ENCODE measurements around the gene DDX3X.
"Not testable (repeated sequence)": the region's sequence is repeated elsewhere in the genome, so short reads cannot be mapped to it uniquely, and the experiment has no call there.

The DDX3X gene

DNA sequence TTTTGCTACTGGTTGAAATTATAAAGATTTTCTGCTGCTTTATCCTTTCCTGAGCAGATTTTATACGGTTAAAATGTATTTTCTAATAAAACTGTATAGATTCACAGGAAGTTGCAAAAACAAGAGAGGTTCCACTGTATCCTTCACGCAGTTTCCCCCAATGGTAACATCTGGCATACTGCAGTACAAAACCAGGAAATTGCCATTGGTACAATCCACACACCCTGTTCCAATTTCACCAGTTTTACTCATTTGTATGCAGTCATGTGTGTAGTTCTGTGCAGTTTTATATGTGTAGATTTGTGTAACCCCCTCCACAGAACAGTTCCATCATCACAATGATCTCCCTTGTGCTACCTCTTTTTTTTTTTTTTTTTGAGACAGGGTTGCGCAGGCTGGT, 20.0 kb downstream of the DDX3X start:
- no peak for DNase-seq (ENCODE audit: insufficient read length, low spot score)
- FAIRE-seq = no peak

DNA sequence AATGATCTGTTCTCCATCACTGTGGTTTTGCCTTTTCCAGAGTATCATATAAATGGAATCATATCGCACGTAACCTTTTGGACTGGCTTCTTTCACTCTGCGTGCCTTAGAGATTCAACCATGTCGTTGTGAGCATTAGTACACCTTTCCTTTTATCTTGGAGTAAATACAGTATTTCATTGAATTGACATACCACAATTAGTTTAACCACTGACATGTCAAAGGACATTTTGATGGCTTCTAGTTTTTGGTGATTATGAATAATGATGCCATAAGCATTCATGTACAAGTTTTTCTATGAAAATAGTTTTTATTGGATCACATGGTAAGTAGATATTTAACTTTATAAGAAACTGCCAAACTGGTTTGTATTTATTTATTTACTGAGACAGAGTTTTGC, 35.2 kb downstream of the DDX3X start:
- FAIRE-seq (no peak), DNase-seq (ENCODE audit: insufficient read length, low spot score) (no peak)

- not testable (repeated sequence) for FAIRE-seq; DNase-seq (ENCODE audit: insufficient read length, low spot score)
Measured at GRCh38 chrX:41371575-41371974, 37.6 kb downstream of the DDX3X start.

GRCh38 chrX:41373989-41374606, 40.1 kb downstream of the DDX3X start:
- FAIRE-seq (no peak), DNase-seq (ENCODE audit: insufficient read length, low spot score) (no peak)

DNA sequence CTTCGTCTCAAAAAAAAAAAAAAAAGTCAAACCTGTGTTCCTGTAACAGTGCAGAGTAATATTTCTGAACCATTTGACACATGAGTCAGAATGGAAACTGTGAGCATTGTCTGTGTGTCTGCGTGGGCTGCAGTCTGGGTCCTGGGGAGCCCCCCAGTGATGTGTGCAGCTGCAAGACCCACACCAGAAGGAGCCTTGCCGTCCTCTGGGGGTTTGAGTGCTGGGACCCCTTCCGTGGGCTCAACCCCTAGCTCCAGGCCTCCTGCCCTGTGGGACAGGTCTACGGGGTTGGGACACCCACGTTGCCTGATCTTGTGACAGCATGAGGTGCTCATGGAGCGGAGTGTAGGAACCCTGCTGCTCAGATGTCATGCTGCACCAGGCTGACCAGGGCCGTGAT, 43.7 kb downstream of the DDX3X start:
- DNase-seq (ENCODE audit: insufficient read length, low spot score) = no peak
- no peak for FAIRE-seq

DNA sequence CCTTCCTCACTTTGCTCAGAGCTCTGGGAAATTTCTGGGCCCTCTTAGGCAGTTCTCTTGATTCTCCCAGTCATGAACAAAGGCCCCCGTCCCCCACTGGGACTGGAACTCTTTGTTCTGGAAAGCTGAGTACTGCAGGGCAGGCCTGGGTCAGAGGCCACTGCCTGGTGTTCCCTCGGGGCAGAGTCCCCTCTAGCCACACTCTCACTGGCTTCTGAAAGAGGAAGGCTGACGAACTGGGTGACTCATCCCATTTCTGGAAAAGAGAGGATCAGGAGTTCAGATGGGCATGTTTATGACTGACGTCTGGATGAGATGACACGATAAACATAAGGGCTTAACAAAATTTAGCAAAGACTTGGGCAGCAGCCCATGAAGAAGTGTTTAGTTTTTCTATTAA, 47.7 kb downstream of the DDX3X start:
- FAIRE-seq (no peak), DNase-seq (ENCODE audit: insufficient read length, low spot score) (no peak)

GRCh38 chrX:41382714-41383645, 49.0 kb downstream of the DDX3X start:
- FAIRE-seq (no peak), DNase-seq (ENCODE audit: insufficient read length, low spot score) (no peak)

DNA sequence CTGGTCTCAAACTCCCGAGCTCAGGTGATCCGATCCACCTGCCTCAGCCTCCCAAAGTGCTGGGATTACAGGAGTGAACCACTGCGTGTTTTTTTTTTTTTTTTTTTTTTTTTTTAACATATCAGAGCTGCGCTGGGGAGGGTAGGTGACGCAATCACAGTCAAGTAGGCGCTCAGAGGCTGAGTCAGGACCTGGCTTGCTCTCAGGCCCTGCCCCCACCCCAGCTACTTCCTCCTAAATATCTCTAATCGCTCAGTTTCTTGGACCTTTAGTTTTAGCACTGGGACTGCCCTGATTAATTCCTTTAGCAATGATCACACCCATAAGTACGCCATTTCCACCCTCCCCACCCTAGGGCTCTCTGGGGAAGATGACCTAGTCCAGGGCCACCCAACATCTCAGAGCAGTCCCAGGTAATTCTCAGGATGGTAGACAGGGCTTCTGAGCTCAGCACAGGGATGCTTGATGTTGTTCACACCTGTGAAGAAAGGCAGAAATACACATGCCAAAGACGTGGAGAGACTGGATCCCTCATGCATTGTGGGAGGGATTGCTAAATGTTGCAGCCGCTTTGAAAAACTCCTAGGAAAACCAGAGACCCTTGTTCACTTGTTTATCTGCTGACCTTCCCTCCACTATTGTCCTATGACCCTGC, 50.2 kb downstream of the DDX3X start:
- FAIRE-seq (no peak), DNase-seq (ENCODE audit: insufficient read length, low spot score) (no peak)

DNA sequence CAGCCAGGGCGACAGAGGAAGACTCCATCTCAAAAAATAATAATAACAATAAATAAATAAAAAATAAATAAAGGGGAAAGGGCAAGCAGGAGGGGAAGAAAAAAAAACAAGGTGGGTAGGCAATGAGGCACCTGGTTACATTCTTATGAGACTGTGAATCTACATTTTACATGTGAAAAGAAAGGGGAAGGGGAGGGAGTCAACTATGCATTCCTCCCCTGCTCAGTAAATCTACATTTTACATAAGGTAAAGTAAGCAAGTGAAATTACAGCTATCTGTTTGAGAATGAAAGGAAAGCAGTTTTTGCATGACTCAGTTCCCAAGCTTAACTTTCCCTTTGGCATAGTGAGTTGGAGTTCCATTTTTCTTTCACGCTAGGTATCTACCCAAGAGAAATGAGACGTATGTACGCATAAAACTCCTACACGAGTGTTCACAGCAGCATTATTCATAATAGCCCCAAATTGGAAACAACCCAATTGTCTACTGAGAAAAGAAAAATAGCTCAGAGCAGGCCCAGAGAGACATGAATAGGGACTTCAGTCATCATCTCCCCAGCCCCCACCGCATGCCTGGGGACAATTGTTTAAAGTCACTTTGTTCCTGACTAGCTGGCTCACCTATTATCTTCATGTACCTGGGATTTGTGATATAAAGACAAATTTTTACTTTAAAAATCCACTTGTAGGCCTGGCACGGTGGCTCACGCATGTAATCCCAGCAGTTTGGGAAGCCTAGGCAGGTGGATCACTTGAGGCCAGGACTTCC, 52.4 kb downstream of the DDX3X start:
- FAIRE-seq = no peak
- no peak for DNase-seq (ENCODE audit: insufficient read length, low spot score)

DNA sequence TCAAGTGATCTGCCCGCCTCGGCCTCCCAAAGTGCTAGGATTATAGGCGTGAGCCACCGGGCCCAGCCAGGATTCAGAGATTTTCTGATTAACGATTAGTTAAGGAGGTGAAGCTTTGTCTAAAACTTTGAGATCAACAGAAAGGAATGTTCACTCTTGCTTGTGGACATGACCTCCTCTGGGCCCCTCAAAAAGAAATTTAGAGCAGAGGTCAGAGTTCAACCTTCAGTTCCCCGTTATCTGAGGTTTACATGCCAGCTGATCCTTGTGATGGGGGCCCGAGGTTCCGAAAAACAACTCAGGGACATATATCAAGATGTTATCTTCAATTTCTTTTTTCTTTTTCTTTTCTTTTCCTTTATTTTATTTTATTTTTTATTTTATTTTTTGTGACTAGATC, 54.6 kb downstream of the DDX3X start:
- FAIRE-seq (no peak), DNase-seq (ENCODE audit: insufficient read length, low spot score) (no peak)

DNA sequence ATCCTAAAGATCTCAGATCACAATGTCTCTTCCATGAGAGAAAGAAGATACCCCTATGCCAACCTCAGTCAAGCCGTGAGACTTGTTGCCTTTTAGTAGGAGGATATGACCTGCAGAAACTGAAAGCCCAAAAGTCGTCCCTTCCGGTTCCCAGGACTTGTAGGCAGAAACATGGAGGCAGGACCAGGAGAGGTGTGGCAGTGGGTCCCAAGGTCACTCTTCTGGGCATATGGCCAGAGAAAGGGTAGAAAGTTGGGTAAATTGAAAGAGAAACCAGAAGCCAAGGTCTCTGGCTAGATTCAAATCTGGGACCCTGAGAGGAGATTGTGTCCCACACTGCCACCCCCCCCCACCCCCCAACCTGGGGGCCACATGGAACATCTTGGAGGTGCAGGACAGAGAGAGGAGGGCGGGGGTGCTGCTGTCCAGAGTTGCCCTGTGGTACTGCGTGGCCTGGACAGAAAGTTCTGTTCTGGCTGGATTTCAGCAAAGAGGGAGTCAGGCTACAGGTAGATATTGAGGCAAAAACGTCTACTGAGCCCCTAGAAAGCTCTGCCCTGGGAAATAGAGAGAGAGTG, 55.4 kb downstream of the DDX3X start:
- DNase-seq (ENCODE audit: insufficient read length, low spot score) = no peak
- no peak for FAIRE-seq

GRCh38 chrX:41390576-41390975, 56.6 kb downstream of the DDX3X start:
- not testable (repeated sequence) for DNase-seq (ENCODE audit: insufficient read length, low spot score); FAIRE-seq

DNA sequence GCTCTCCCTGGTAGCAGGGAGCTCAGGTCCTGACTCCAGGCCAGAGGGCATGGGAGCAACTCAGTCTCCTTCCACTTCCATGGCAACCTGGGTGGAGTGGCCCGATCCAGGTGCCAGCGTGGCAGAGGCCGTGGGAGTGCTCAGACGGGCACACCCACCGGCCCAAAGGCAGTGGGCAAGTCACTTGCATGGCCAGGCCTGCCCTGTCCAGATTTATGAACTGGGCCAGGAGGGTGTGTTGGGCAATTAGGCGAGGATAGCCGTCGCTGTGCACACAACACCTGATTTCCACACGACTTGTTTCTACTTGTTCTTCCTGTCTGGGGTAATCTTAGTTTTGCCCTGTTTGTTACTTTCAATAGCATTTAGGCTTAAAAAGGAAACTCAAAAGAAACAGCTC, 57.6 kb downstream of the DDX3X start:
- no peak for FAIRE-seq

GRCh38 chrX:41394293-41394692, 60.3 kb downstream of the DDX3X start:
- FAIRE-seq = no peak
- DNase-seq (ENCODE audit: insufficient read length, low spot score) = no peak

More for the DNA sequence above, 57.6 kb downstream of the DDX3X start:
- no peak for DNase-seq (ENCODE audit: insufficient read length, low spot score)

GRCh38 chrX:41397219-41397618, 63.3 kb downstream of the DDX3X start:
- no peak for FAIRE-seq

DNA sequence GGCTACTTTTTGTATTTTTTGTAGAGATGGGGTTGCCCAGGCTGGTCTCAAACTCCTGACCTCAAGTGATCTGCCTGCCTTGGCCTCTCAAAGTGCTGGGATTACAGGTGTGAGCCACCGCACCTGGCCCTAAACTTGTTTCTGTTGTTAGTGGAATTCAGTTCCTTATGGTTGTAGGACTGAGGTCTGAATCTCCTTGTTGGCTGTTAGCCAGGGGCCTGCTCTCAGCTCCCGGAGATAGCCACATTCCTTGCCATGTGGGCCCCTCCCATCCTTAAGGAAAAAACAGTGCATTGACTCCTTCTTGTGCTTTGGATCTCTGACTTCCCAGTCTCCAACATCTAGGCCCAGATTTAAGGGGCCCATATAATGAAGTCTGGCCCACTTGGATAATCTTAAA, 63.8 kb downstream of the DDX3X start:
- DNase-seq (ENCODE audit: insufficient read length, low spot score) = no peak
- no peak for FAIRE-seq

More at GRCh38 chrX:41397219-41397618, 63.3 kb downstream of the DDX3X start:
- DNase-seq (ENCODE audit: insufficient read length, low spot score) = no peak

DNA sequence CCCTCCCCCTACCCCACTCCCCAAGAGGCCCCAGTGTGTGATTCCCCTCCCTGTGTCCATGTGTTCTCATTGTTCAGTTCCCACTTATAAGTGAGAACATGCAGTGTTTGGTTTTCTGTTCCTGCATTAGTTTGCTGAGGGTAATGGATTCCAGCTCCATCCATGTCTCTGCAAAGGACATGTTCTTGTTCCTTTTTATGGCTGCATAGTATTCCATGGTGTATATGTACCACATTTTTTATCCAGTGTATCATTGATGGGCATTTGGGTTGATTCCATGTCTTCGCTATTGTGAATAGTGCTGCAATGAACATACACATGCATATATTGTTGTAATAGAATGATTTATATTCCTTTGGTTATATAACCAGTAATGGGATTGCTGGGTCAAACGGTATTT, 68.6 kb downstream of the DDX3X start:
- DNase-seq (ENCODE audit: insufficient read length, low spot score); FAIRE-seq: not testable (repeated sequence)

- FAIRE-seq (no peak), DNase-seq (ENCODE audit: insufficient read length, low spot score) (no peak)
Measured at GRCh38 chrX:41405551-41405950, 71.6 kb downstream of the DDX3X start.

DNA sequence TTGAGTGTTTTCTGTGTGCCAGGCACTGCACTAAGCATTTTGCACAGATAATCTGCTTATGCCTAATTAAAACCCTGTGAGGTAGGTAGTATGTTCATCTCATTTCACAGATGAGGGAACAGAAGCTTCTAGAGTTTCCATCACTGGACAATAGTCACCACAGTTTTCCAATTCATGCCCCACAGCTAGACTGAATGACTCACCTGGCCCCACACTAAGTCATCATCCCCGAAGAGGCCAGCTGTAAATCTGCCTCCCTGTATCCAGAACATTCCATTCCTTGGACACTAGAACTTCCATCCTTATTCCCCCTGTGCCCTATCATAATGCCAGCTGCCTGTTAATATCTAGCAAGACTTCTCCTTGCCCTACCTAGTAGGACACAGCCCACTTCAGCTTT, 72.2 kb downstream of the DDX3X start:
- DNase-seq (ENCODE audit: insufficient read length, low spot score) (no peak), FAIRE-seq (no peak)

DNA sequence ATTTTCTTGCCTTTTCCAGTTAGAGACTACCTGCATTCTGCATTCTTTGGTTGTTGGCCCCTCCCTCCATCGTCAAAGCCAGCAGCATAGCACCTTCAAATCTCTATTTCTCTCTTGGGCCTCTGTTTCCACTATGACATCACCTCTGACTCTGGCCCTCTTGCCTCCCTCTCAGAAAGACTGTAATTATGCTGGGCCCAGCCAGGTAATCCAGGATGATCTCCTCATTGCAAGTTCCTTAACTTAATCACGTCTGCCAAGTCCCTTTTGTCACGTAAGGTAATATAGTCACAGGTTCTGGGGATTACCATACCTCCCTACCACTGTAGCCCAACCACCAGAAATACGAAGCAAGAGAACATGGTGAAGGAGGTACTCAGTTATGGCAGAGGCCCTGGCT, 73.9 kb downstream of the DDX3X start:
- no peak for FAIRE-seq
- no peak for DNase-seq (ENCODE audit: insufficient read length, low spot score)
